Lower leg skin (tissue), 3 donors: ENCODE measurements around the gene CAPN15.

Experiments
- POLR2A ChIP-seq, 2 donors: fragments of 450-650 bp; IDR thresholded peaks; one replicate each; pipeline ENCODE4 v1.6.1; 2016 to 2017; ENCODE audit warnings: antibody characterized with exemption in 2 of 2, mild to moderate bottlenecking in 1 of 2, moderate library complexity in 1 of 2
- TF ChIP-seq, protein P1 (sequence below), 3 donors: fragments of 450-650 bp; IDR thresholded peaks; one replicate each; pipeline ENCODE4 v1.5.1; 2016; ENCODE audit warnings: antibody characterized with exemption in 3 of 3, mild to moderate bottlenecking in 3 of 3, moderate library complexity in 2 of 3

- TF ChIP-seq, protein P1, sequence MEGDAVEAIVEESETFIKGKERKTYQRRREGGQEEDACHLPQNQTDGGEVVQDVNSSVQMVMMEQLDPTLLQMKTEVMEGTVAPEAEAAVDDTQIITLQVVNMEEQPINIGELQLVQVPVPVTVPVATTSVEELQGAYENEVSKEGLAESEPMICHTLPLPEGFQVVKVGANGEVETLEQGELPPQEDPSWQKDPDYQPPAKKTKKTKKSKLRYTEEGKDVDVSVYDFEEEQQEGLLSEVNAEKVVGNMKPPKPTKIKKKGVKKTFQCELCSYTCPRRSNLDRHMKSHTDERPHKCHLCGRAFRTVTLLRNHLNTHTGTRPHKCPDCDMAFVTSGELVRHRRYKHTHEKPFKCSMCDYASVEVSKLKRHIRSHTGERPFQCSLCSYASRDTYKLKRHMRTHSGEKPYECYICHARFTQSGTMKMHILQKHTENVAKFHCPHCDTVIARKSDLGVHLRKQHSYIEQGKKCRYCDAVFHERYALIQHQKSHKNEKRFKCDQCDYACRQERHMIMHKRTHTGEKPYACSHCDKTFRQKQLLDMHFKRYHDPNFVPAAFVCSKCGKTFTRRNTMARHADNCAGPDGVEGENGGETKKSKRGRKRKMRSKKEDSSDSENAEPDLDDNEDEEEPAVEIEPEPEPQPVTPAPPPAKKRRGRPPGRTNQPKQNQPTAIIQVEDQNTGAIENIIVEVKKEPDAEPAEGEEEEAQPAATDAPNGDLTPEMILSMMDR (IDR thresholded peaks at IDR 0.05): no peak
- no peak for TF ChIP-seq POLR2A (IDR thresholded peaks at IDR 0.05)
Measured at GRCh38 chr16:554640-555365, 27.3 kb downstream of the CAPN15 start.
